ENCODE data around the gene TEDC2.
"Not testable (repeated sequence)": the region's sequence is repeated elsewhere in the genome, so short reads cannot be mapped to it uniquely, and the experiment has no call there.

Gene TEDC2

DNA sequence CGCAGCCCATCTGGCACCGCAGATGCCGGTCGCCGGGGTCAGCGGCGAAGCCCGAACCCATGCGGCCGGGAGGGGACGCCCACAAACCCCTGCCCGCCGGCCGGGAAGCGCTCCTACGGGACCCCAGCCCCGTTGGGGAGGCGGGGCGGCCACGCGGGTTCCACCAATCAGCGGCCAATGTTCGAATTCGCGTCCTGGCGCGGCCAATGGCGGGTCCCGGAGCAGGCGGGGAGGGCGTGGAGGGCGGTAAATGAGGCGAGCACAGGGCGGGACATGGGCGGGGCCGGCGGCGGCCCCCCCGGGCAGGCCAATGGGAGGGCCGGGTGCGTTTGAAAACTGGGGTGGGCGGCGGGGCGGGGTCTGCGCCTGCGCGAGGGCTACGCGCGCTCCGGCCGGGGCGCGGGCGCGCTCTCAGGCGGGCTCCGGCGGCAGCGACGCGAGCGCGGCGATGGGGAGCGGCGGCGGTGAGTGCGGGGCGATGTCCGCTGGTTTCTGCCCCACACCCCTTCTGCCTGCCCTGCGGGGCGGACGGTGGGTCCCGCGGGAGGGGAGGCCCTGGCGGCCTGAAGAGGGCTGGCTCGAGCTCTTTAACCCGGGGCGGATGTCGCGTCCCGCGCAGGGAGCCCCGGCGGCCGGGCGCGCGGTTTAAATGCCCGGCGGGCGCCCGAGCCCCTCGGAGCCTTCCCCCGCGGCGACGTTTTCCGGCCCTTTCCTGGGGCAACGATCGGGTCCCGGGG is 30.7 kb upstream of the TEDC2 start, which contains the start of gene CCNF:
CCNF (plus strand) TSS at position 414 of the 737 bp plus-strand sequence; CDS start at position 449, 35 bp downstream.
- TF ChIP-seq JUND (IDR thresholded peaks at IDR 0.05; ENCODE audit: low read depth): no peak
- peak; percentile 97 for DNase-seq (ENCODE audit: low read depth in 1 of 2, low spot score in 1 of 2)
- in situ Hi-C loops (cut with HindIII; ENCODE audit: low pct_unique_long_range_greater_than_20kb, low sequenced_read_pairs): no loop called here

- TF ChIP-seq JUND (IDR thresholded peaks at IDR 0.05; ENCODE audit: low read depth): no peak
Measured at GRCh38 chr16:2429771-2430663, 29.9 kb upstream of the TEDC2 start.

GRCh38 chr16:2432286-2432685 is 27.6 kb upstream of the TEDC2 start:
- no peak for TF ChIP-seq JUND (IDR thresholded peaks at IDR 0.05; ENCODE audit: low read depth)
- in situ Hi-C loops (cut with HindIII; ENCODE audit: low pct_unique_long_range_greater_than_20kb, low sequenced_read_pairs): no loop called here
- no peak for DNase-seq (ENCODE audit: low read depth in 1 of 2, low spot score in 1 of 2)

More at GRCh38 chr16:2429771-2430663, 29.9 kb upstream of the TEDC2 start:
- in situ Hi-C loops (cut with HindIII; ENCODE audit: low pct_unique_long_range_greater_than_20kb, low sequenced_read_pairs): no loop called here
- peak; percentile 69 to 92 for DNase-seq (ENCODE audit: low read depth in 1 of 2, low spot score in 1 of 2)

DNA sequence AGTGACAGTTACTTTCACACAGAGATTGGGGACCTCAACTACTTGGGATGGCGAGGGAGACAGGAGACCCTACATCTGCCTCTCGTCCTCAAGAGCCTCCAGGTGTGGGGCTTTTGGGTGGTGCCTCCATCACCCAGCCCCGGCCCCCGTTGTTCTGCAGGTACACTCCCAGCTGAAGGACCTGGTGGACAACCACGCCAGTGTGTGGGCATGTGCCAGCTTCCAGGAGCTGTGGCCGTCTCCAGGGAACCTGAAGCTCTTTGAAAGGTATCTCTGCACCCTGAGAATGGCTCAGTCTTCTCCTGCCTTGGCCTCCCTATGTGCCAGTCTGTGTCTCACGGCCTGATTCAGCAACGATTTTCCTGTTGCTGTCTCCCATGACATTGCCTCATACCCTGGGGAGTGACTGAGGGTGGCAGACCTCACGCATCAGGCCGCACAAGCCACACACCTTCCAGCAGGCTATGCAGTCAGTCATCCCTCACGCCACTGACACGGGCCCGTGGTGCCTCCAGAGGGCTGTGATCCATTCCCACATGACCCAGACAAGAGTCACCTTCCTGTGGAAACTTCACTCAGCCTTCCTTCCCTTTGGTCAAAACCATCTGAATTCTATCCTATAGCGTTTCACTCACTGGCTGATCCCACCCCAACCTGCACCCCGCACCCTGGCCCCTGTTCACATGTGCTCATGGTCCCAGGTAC is 27.0 kb upstream of the TEDC2 start:
- in situ Hi-C loops (cut with HindIII; ENCODE audit: low pct_unique_long_range_greater_than_20kb, low sequenced_read_pairs): no loop called here
- no peak for DNase-seq (ENCODE audit: low read depth in 1 of 2, low spot score in 1 of 2)
- TF ChIP-seq JUND (IDR thresholded peaks at IDR 0.05; ENCODE audit: low read depth): no peak

DNA sequence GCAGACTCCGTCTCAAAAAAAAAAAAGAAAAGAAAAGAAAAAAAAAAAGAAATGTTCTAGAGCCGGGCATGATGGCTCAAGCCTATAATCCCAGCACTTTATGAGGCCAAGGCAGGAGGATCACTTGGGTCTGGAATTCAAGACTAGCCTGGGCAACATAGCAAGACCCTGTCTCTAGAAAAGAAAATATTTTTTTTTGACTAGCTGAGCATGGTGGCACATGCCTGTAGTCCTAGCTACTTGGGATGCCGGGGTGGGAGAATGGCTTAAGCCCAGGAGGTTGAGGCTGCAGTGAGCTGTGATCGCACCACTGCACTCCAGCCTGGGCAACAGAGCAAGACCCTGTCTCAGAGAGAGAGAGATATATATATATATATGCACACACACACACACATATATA is 24.7 kb upstream of the TEDC2 start:
- in situ Hi-C loops (cut with HindIII; ENCODE audit: low pct_unique_long_range_greater_than_20kb, low sequenced_read_pairs); DNase-seq (ENCODE audit: low read depth in 1 of 2, low spot score in 1 of 2): not testable (repeated sequence)

DNA sequence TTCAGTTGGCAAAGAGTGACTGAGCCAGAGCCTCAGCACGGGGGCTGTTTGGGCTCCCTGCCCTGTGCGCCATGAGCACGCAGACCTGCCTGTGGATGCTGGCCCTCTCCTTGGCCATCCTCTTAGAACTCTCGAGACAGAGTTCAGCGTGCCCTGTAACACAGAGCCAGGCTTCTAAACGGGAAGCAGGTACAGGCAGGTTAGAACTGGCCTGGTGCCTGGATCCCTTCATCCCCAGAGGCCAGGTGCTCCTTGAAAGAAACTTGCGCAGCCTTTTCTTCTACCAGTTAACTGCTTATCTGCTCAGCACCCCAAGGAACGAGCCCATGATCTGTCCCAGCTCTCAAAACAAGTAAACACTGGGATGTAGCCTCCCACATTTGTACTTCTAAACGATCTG is 23.8 kb upstream of the TEDC2 start:
- TF ChIP-seq JUND (IDR thresholded peaks at IDR 0.05; ENCODE audit: low read depth): no peak
- DNase-seq (ENCODE audit: low read depth in 1 of 2, low spot score in 1 of 2): no peak
- in situ Hi-C loops (cut with HindIII; ENCODE audit: low pct_unique_long_range_greater_than_20kb, low sequenced_read_pairs): no loop called here

- no peak for DNase-seq (ENCODE audit: low read depth in 1 of 2, low spot score in 1 of 2)
- TF ChIP-seq JUND (IDR thresholded peaks at IDR 0.05; ENCODE audit: low read depth): no peak
- in situ Hi-C loops (cut with HindIII; ENCODE audit: low pct_unique_long_range_greater_than_20kb, low sequenced_read_pairs): no loop called here
Measured at GRCh38 chr16:2437032-2437790, 22.7 kb upstream of the TEDC2 start.

DNA sequence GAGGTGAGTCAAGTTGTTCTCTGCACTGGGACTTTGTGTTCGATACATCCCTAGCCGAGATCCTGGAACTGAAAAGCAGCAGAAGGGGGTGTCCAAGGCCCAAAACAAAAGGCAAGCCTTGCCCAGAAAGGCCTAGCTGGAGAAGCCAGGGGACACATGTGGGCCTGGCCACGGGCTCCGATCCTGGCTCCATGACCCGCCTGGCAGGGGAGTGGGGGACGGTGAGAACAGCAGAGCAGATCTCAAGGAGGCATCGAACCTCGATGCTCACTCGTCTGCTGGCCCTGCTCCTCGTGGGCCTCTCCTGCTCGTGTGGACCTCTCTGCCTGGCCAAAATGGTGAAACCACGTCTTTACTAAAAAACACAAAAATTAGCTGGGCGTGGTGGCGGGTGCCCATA is 21.8 kb upstream of the TEDC2 start:
- no peak for TF ChIP-seq JUND (IDR thresholded peaks at IDR 0.05; ENCODE audit: low read depth)
- in situ Hi-C loops (cut with HindIII; ENCODE audit: low pct_unique_long_range_greater_than_20kb, low sequenced_read_pairs): no loop called here
- no peak for DNase-seq (ENCODE audit: low read depth in 1 of 2, low spot score in 1 of 2)

DNA sequence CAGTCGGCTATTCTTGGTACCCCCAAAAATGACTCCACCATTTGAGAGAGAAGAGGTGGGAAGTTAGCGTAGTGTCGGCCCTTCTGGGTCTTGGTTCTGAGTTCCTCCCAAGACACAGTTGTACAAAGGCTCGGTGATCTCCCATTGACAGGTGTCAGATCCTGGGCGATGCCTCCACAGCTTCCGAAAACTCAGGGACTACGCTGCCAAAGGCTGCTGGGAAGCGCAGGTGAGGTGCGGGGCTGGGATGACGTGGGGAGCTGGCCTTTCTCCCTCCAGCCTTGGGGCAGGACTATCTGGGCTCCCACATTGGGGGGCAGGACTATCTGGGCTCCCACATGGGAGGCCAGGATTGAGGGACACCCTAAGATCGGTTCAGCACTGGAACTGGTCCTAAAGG is 20.3 kb upstream of the TEDC2 start:
- in situ Hi-C loops (cut with HindIII; ENCODE audit: low pct_unique_long_range_greater_than_20kb, low sequenced_read_pairs): no loop called here
- TF ChIP-seq JUND (IDR thresholded peaks at IDR 0.05; ENCODE audit: low read depth): no peak
- DNase-seq (ENCODE audit: low read depth in 1 of 2, low spot score in 1 of 2): no peak

DNA sequence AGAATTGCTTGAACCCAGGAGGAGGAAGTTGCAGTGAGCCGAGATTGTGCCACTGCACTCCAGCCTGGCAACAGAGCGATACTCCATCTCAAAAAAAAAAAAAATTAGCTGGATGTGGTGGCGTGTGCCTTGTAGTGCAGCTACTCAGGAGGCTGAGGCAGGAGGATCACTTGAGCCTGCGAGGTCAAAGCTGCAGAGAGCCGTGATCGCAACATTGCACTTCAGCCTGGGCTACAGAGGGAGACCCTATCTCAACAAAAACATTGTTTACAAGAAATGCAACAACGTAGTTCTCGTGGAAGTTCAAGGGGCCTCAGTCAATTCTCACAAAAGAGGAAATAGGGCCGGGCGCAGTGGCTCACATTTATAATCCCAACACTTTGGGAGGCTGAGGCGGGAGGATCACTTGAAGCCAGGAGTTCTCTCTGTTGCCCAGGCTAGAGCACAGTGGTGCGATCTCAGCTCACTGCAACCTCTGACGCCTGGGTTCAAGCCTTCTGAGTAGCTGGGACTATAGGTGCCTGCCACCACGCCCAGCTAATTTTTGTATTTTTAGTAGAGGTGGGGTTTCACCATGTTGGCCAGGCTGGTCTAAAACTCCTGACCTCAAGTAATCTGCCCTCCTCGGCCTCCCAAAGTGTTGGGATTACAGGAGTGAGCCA is 18.6 kb upstream of the TEDC2 start:
- DNase-seq (ENCODE audit: low read depth in 1 of 2, low spot score in 1 of 2); in situ Hi-C loops (cut with HindIII; ENCODE audit: low pct_unique_long_range_greater_than_20kb, low sequenced_read_pairs): not testable (repeated sequence)

GRCh38 chr16:2443555-2443954 is 16.4 kb upstream of the TEDC2 start:
- no peak for DNase-seq (ENCODE audit: low read depth in 1 of 2, low spot score in 1 of 2)
- in situ Hi-C loops (cut with HindIII; ENCODE audit: low pct_unique_long_range_greater_than_20kb, low sequenced_read_pairs): no loop called here
- TF ChIP-seq JUND (IDR thresholded peaks at IDR 0.05; ENCODE audit: low read depth): no peak

Data from T47D (cell line).